Parathyroid adenoma (tissue), 2 donors: ENCODE data around the gene GTSF1L.

Experiments used
- H2AFZ ChIP-seq: fragments of 300-600 bp; sonication (generic); one replicate; pipeline ENCODE4 v1.7.0; 2017; ENCODE audit warnings: antibody characterized with exemption, mild to moderate bottlenecking
- H3K27ac ChIP-seq: fragments of 300-600 bp; sonication (generic); one replicate; pipeline ENCODE4 v1.7.0; 2017
- H3K27me3 ChIP-seq: fragments of 300-600 bp; sonication (generic); one replicate; pipeline ENCODE4 v1.7.0; 2017; ENCODE audit warnings: low read length; ENCODE audit not compliant: control insufficient read depth, insufficient read depth
- H3K36me3 ChIP-seq: fragments of 300-600 bp; sonication (generic); one replicate; pipeline ENCODE4 v1.7.0; 2017; ENCODE audit warnings: low read length; ENCODE audit not compliant: control insufficient read depth, insufficient read depth
- H3K4me1 ChIP-seq: fragments of 300-600 bp; sonication (generic); one replicate; pipeline ENCODE4 v1.7.0; 2017; ENCODE audit warnings: control low read depth
- H3K4me2 ChIP-seq: fragments of 300-600 bp; sonication (generic); one replicate; pipeline ENCODE4 v1.7.0; 2017; ENCODE audit warnings: low read length
- H3K4me3 ChIP-seq: fragments of 300-600 bp; sonication (generic); one replicate; pipeline ENCODE4 v1.7.0; 2017; ENCODE audit warnings: low read depth, low read length
- H3K79me2 ChIP-seq: fragments of 300-600 bp; sonication (generic); one replicate; pipeline ENCODE4 v1.7.0; 2017; ENCODE audit warnings: control low read depth
- H3K9ac ChIP-seq: fragments of 300-600 bp; sonication (generic); one replicate; pipeline ENCODE4 v1.7.0; 2017; ENCODE audit warnings: mild to moderate bottlenecking
- H3K9me3 ChIP-seq: fragments of 300-600 bp; sonication (generic); one replicate; pipeline ENCODE4 v1.7.0; 2017; ENCODE audit warnings: low read length; ENCODE audit not compliant: control insufficient read depth
- CTCF ChIP-seq: fragments of 300-600 bp; sonication (generic); IDR thresholded peaks from one replicate; pipeline ENCODE4 v1.7.0; 2017; ENCODE audit warnings: antibody characterized with exemption, mild to moderate bottlenecking
- donor health status: primary hyperparathyroidism.

The GTSF1L gene

GRCh38 chr20:43726811-43727338 is at the start of gene GTSF1L:
TSS of gene GTSF1L (minus strand) at chr20:43727002. CDS start at chr20:43726694, 308 bp downstream.
- no peaks in the 10 kb centered on the region for H3K27me3 ChIP-seq
- no peak within 1 kb of the TSS for H3K9ac ChIP-seq
- H2AFZ ChIP-seq: no peak within 1 kb of the TSS
- no peaks in the 10 kb centered on the region for H3K79me2 ChIP-seq
- H3K4me3 ChIP-seq: no peak within 1 kb of the TSS
- H3K9me3 ChIP-seq: no peaks in the 10 kb centered on the region
- H3K4me1 ChIP-seq: no peaks in the 10 kb centered on the region
- H3K4me2 ChIP-seq: no peak within 1 kb of the TSS
- TF ChIP-seq CTCF: no peak
- no peak within 1 kb of the TSS for H3K27ac ChIP-seq
- peaks cover 5% of the 10 kb centered on the region for H3K36me3 ChIP-seq

- Histone ChIP-seq H3K9me3 (no peaks in the 10 kb centered on the region), H3K4me3 (no peak overlapping the region), H3K27ac (no peak overlapping the region), H3K36me3 (no peaks in the 10 kb centered on the region), H3K9ac (no peak overlapping the region), H3K79me2 (no peaks in the 10 kb centered on the region), H3K4me1 (no peaks in the 10 kb centered on the region), H2AFZ (no peak overlapping the region), H3K27me3 (no peaks in the 10 kb centered on the region), H3K4me2 (no peak overlapping the region)
- no peak for TF ChIP-seq CTCF
These were observed 48.0 kb upstream of the GTSF1L start for GRCh38 chr20:43774754-43775153.

- H3K4me1 ChIP-seq: no peaks in the 10 kb centered on the region
- no peak overlapping the region for H2AFZ ChIP-seq
- no peak overlapping the region for H3K27ac ChIP-seq
- H3K4me3 ChIP-seq: no peak overlapping the region
- no peaks in the 10 kb centered on the region for H3K36me3 ChIP-seq
- TF ChIP-seq CTCF: no peak
- no peaks in the 10 kb centered on the region for H3K27me3 ChIP-seq
- no peaks in the 10 kb centered on the region for H3K9me3 ChIP-seq
- no peak overlapping the region for H3K9ac ChIP-seq
- H3K4me2 ChIP-seq: no peak overlapping the region
- H3K79me2 ChIP-seq: no peaks in the 10 kb centered on the region
These were observed 44.8 kb upstream of the GTSF1L start for GRCh38 chr20:43771503-43772190.

GRCh38 chr20:43770342-43770741 is 43.5 kb upstream of the GTSF1L start:
- Histone ChIP-seq H3K27ac (no peak overlapping the region), H3K27me3 (no peaks in the 10 kb centered on the region), H3K79me2 (no peaks in the 10 kb centered on the region), H3K36me3 (no peaks in the 10 kb centered on the region), H3K4me2 (no peak overlapping the region), H3K9ac (no peak overlapping the region), H2AFZ (no peak overlapping the region), H3K9me3 (no peaks in the 10 kb centered on the region), H3K4me3 (no peak overlapping the region), H3K4me1 (no peaks in the 10 kb centered on the region)
- no peak for TF ChIP-seq CTCF
